Naive B cell (primary cell): ENCODE data around the gene COL4A2. TPM values are rescaled to one million over a fixed set of nuclear protein-coding genes. Genes with fewer than 3 reads are reported as not detected.

Experiments
- ATAC-seq, 2 donors: fragments of 150-1000 bp; cut with Tn5 transposase; 2 replicates each; pipeline ENCODE4 v1.10.0; 2021; ENCODE audit warnings: low read depth in 2 of 2, mild to moderate bottlenecking in 2 of 2, moderate library complexity in 2 of 2
- DNase-seq: peaks from one replicate; pipeline ENCODE4 v3.0.0; 2022
- H3K27ac Mint-ChIP-seq, 6 donors: one replicate each; pipeline ENCODE4 v1.8.0; 2020 to 2022; ENCODE audit warnings: mild to moderate bottlenecking in 6 of 6, mixed read lengths in 6 of 6, moderate library complexity in 5 of 6, inconsistent platforms in 2 of 6
- H3K27me3 Mint-ChIP-seq, 3 donors: one replicate each; pipeline ENCODE4 v1.8.0; 2021 to 2022; ENCODE audit warnings: mixed read lengths in 3 of 3, mild to moderate bottlenecking in 1 of 3
- H3K36me3 Mint-ChIP-seq, 2 donors: one replicate each; pipeline ENCODE4 v1.8.0; 2020 to 2022; ENCODE audit warnings: mixed read lengths in 2 of 2, inconsistent platforms in 1 of 2, mild to moderate bottlenecking in 1 of 2
- H3K4me1 Mint-ChIP-seq, 3 donors: one replicate each; pipeline ENCODE4 v1.8.0; 2020 to 2022; ENCODE audit warnings: mixed read lengths in 3 of 3, inconsistent platforms in 1 of 3, mild to moderate bottlenecking in 1 of 3, moderate library complexity in 1 of 3
- H3K4me3 Mint-ChIP-seq, 8 donors: one replicate each; pipeline ENCODE4 v1.8.0; 2020 to 2022; ENCODE audit warnings: mild to moderate bottlenecking in 8 of 8, mixed read lengths in 8 of 8, moderate library complexity in 8 of 8, inconsistent platforms in 2 of 8
- H3K9me3 Mint-ChIP-seq, 7 donors: one replicate each; pipeline ENCODE4 v1.8.0; 2020 to 2022; ENCODE audit warnings: mixed read lengths in 7 of 7, mild to moderate bottlenecking in 5 of 7, inconsistent platforms in 2 of 7, moderate library complexity in 1 of 7
- polyA plus RNA-seq, 6 donors: library from polyadenylated mRNA; unstranded; fragments of 300-500 nt; fragmentation: Illumina TruSeq; gene quantifications; one replicate each; pipeline ENCODE4 v1.2.3, GENCODE V29; 2021; ENCODE audit warnings: low read depth in 6 of 6

COL4A2 gene
- polyA plus RNA-seq, 6 donors from 2014 or later: 0.13 TPM; not detected in 5

DNA sequence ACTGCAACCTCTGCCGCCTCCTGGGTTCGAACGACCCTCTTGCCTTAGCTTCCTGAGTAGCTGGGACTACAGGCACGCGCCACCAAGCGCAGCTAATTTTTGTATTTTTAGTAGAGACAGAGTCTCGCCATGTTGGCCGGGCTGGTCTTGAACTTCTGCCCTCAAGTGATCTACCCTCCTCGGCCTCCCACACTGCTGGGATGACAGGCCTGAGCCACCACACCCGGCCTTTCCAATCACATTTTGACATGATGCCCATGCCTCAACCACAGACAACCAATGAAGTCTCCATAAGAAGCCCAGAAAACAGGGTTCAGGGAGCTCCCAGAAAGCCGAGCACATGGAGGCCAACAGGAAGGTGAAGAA is 242.7 kb downstream of the COL4A2 start:
- DNase-seq (no peak), ATAC-seq (no peak)
- Mint-ChIP-seq H3K9me3 (peaks cover 0 to 8% (median 2%) of the 10 kb centered on the region in 7 donors), H3K4me1 (no peaks in the 10 kb centered on the region), H3K36me3 (peaks cover 0 to 5% of the 10 kb centered on the region in 2 donors), H3K27ac (peak overlapping the region in 3 of 6 donors; percentile 43 to 67 (median 54)), H3K27me3 (no peaks in the 10 kb centered on the region), H3K4me3 (no peak overlapping the region)

DNA sequence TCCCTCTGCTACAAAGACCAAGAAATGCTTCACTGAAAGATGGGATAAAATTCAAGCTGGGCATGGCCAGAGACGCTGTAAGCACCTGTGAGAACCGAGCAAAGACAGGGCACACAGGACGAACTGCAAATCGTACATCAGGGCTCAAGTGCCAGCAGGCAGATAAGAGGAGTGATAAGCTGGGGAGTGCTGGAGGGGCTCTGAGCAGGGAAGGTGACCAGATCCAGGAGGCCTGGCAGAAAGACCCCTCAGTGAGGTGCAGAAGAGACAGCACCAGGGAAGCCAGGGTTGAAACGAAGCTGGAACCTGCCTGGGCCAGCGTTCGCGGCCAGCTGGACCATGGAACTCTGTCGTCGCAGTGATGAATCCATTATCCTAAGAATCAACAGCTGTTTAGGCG is 244.2 kb downstream of the COL4A2 start:
- Mint-ChIP-seq H3K27ac (peak overlapping the region in 1 of 6 donors; percentile 71), H3K36me3 (no peaks in the 10 kb centered on the region), H3K27me3 (no peaks in the 10 kb centered on the region), H3K9me3 (peaks cover 0 to 3% (median 0%) of the 10 kb centered on the region in 7 donors), H3K4me1 (peaks cover 6 to 13% (median 11%) of the 10 kb centered on the region in 3 donors), H3K4me3 (no peak overlapping the region)
- no peak for DNase-seq
- no peak for ATAC-seq

DNA sequence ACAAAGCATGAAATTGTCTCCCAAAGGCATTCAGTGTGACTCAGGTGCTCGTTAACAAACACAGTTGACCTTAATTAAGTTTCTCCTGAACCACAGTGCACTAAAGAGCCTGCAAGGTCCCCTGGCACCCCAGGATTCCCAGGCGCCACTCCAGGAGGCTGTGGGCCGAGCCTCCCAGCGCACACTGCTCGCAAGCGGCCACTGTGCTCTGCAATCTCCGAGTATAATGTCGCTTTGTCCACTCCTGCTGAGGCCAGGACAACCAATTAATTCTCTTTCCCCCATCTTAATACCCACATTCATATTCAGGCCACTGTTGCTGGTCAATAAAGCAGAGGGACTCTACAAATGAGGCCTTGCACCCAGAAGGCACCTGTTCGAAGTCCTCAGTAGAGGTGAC is 245.7 kb downstream of the COL4A2 start:
- H3K27ac Mint-ChIP-seq: no peak overlapping the region
- H3K9me3 Mint-ChIP-seq: peaks cover 0 to 6% (median 5%) of the 10 kb centered on the region in 7 donors

DNA sequence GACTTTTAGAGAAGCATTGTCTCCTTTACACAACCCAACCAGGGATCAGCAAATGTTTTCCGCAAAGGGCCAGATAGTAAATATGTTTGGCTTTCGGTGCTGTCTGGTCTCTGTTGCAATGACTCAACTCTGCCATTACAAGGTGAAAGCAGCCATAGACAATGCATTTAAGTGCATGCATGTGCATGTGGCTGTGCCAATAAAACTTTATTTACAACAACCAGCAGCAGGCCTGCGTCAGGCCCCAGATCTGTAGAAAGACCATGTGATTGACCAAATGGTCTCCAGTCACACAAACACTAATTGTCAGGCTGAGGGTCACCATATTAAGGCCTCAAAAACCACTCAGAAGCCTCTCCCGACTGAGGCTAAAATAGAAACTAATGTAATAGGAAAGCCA is 246.3 kb downstream of the COL4A2 start:
- no peak overlapping the region for H3K27ac Mint-ChIP-seq
- DNase-seq (no peak), ATAC-seq (no peak)

More for the DNA sequence above, 245.7 kb downstream of the COL4A2 start:
- H3K27me3 Mint-ChIP-seq: no peaks in the 10 kb centered on the region
- peaks cover 6 to 16% (median 13%) of the 10 kb centered on the region in 3 donors for H3K4me1 Mint-ChIP-seq
- peaks cover 0 to 6% of the 10 kb centered on the region in 2 donors for H3K36me3 Mint-ChIP-seq
- no peak for DNase-seq
- H3K4me3 Mint-ChIP-seq: no peak overlapping the region
- no peak for ATAC-seq

DNA sequence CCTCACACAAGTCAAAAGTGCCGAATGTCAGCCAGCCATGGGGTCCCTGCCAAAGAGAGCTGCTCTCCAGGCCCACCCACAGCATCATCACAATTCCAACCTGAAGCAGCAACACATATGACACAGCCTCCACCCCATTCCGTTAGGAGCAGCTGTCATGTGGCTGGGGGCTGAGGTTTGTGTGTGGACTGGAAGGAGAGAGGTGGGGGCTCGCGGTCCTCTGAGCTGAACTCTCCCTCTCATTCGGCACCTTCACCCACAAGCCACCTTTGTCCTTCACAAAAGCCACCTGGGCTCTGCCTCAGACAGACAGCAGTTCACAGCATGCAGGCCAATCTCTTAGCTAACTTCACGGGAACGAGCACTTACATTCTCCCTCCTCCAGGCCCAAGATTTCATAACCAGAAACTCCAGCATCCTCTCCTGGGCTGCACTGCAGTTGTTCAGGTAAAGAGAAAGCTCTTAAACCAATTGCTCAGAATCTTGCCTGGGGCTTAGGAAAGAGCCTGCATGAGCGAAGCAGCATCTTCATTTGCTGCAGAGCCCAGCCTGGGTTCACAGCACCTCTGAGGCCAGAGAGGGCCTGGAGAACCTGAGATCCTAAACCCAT is 247.2 kb downstream of the COL4A2 start:
- Mint-ChIP-seq H3K4me1 (peaks cover 6 to 16% (median 13%) of the 10 kb centered on the region in 3 donors), H3K27me3 (no peaks in the 10 kb centered on the region), H3K4me3 (no peak overlapping the region), H3K9me3 (peaks cover 0 to 7% (median 5%) of the 10 kb centered on the region in 7 donors), H3K27ac (no peak overlapping the region), H3K36me3 (peaks cover 0 to 6% of the 10 kb centered on the region in 2 donors)
- DNase-seq (no peak), ATAC-seq (no peak)

More for the DNA sequence above, 246.3 kb downstream of the COL4A2 start:
- peaks cover 0 to 6% (median 5%) of the 10 kb centered on the region in 7 donors for H3K9me3 Mint-ChIP-seq
- H3K4me3 Mint-ChIP-seq: no peak overlapping the region
- H3K4me1 Mint-ChIP-seq: peaks cover 6 to 16% (median 13%) of the 10 kb centered on the region in 3 donors
- peaks cover 0 to 6% of the 10 kb centered on the region in 2 donors for H3K36me3 Mint-ChIP-seq
- no peaks in the 10 kb centered on the region for H3K27me3 Mint-ChIP-seq

DNA sequence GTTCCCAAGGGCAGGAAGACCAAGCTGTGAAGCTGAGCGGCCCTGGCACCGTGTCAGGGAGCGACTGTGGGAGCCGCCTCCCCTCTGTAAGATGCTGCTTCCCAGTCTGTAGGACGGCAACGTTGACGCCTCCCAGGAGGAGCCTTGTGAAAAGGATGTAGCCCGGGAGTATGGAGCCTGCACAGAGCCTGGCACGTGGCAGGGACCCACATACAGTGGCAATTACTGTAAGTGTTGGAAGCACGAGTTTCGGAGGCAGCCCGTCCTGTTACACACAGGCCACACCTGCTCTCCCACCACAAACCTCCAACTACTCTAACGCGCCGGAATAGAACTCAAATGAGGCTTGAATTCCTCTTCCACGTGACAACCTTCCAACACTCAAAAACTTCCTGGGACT is 247.9 kb downstream of the COL4A2 start:
- DNase-seq: no peak
- peaks cover 0 to 6% of the 10 kb centered on the region in 2 donors for H3K36me3 Mint-ChIP-seq
- H3K4me3 Mint-ChIP-seq: no peak overlapping the region
- no peaks in the 10 kb centered on the region for H3K27me3 Mint-ChIP-seq
- peak overlapping the region in 2 of 6 donors; percentile 40 to 57 for H3K27ac Mint-ChIP-seq
- peaks cover 0 to 7% (median 5%) of the 10 kb centered on the region in 7 donors for H3K9me3 Mint-ChIP-seq
- H3K4me1 Mint-ChIP-seq: peaks cover 6 to 18% (median 13%) of the 10 kb centered on the region in 3 donors
- no peak for ATAC-seq

DNA sequence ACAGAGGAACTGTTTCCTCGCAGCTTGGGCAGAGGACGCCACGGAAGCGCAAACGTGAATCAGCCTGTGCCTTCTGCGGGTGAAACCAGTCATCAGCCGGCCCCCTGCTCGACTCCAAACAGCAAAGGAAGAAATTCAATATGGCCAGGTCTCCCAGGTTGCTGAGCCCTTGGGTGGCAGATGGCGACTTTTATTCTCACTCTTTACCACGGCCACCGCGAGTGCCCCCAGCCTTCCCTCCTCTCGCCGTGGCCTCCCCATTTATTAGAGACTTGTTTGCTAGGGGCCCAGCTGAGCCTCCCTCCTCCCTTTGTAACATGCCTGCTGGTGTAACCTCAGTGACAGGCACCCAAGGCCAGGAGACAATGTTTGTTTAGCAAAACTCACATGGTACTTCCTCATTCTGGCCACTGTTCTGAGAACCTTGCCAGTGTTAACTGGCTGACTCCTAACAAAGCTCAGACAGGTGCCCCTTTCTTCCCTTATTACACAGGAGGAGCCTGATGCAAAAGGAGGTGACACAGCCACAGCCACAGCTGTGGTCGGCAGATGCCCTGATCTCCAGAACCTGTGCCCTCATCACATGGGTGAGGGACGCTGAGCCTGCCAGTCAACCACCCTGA is 248.6 kb downstream of the COL4A2 start:
- H3K4me1 Mint-ChIP-seq: peaks cover 10 to 23% (median 17%) of the 10 kb centered on the region in 3 donors
- DNase-seq (peak; percentile 19), ATAC-seq (peak; percentile 71 to 74)
- H3K4me3 Mint-ChIP-seq: no peak overlapping the region
- H3K27me3 Mint-ChIP-seq: no peaks in the 10 kb centered on the region
- peaks cover 0 to 7% (median 5%) of the 10 kb centered on the region in 7 donors for H3K9me3 Mint-ChIP-seq
- peak overlapping the region in 5 of 6 donors; percentile 13 to 63 (median 32) for H3K27ac Mint-ChIP-seq
- peaks cover 0 to 6% of the 10 kb centered on the region in 2 donors for H3K36me3 Mint-ChIP-seq

DNA sequence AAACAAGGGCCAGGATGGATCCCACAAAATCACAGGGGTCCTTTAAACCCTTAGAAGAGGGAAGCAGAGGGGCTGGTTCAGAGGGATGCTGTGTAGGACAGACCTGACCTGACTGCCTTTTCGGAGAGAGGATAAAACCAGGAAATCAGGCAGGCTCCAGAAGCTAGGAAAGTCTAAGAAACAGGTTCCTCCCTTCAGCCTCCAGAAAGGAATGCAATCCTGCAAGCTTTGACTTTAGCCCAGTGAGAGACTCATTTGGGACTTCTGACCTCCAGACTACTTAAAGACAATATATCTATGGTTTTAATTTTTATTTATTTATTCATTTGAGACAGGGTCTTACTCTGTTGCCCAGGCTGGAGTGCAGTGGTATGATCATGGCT is 249.1 kb downstream of the COL4A2 start:
- ATAC-seq (no peak), DNase-seq (no peak)
- Mint-ChIP-seq H3K27ac (peak overlapping the region in 4 of 6 donors; percentile 27 to 63 (median 45)), H3K27me3 (no peaks in the 10 kb centered on the region), H3K4me3 (no peak overlapping the region), H3K4me1 (peaks cover 12 to 26% (median 22%) of the 10 kb centered on the region in 3 donors), H3K9me3 (peaks cover 0 to 7% (median 5%) of the 10 kb centered on the region in 7 donors), H3K36me3 (peaks cover 0 to 6% of the 10 kb centered on the region in 2 donors)

DNA sequence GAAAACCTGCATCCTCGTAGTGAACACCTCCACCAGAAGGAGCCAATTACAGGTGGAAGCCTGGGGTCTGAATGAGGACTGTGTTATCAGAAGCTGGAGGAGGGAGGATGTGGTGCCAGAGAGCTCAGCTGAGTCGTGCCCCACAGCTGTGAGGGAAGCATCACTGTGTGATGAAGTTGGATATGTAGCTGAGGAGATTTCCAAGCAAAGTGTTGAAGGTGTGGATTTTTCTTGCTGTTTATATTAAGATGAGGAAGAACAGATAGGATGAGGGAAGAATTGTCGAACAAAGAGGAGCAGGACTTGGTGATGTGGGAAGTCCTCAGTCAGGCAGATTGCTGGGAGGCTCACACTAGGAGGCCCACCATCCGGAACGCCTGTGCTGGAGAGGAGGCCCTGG is 250.0 kb downstream of the COL4A2 start:
- ATAC-seq: no peak
- H3K4me3 Mint-ChIP-seq: peak overlapping the region in 1 of 8 donors; percentile 26
- peaks cover 0 to 6% of the 10 kb centered on the region in 2 donors for H3K36me3 Mint-ChIP-seq
- peaks cover 0 to 7% (median 5%) of the 10 kb centered on the region in 7 donors for H3K9me3 Mint-ChIP-seq
- H3K27ac Mint-ChIP-seq: peak overlapping the region in 3 of 6 donors; percentile 5 to 89 (median 81)
- no peaks in the 10 kb centered on the region for H3K27me3 Mint-ChIP-seq
- H3K4me1 Mint-ChIP-seq: peaks cover 15 to 29% (median 26%) of the 10 kb centered on the region in 3 donors
- DNase-seq: no peak

DNA sequence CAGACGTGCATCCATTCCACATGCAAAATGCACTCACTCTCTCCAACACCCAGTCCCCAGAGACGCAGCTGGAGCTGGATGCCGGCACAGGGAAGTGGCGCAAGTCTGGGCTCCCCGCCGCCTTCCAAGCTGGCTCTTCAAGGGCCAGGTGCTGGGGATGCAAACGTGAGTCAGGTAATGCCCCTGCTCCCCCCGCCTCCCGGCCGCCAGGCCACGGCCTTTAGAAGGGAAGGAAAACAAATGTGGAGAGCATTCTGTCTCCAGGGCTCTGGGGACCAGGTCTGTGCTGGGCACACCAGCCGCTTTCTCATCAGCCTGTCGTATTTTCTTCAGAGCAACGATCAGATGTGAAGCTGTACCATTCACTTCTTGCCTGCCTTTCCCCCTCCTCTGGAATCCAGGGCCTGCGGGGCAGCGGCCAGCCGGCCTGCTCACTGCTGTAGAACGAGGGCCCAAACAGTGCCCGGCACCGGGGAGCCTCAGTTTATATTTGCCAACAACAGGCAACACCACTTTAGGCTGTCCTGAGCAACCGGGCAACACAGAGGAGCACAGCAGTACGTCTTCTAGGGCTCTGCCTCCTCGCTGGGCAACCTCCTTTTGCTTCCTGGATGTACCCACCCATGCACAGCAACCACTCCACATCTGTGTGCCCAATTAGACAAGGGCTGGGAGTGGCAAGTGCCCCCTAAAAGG is 250.7 kb downstream of the COL4A2 start:
- peak overlapping the region in 1 of 6 donors; percentile 77 for H3K27ac Mint-ChIP-seq
- peaks cover 0 to 7% (median 5%) of the 10 kb centered on the region in 7 donors for H3K9me3 Mint-ChIP-seq
- H3K4me1 Mint-ChIP-seq: peaks cover 22 to 30% (median 27%) of the 10 kb centered on the region in 3 donors
- peak overlapping the region in 1 of 8 donors; percentile 26 for H3K4me3 Mint-ChIP-seq
- ATAC-seq (no peak), DNase-seq (no peak)
- H3K27me3 Mint-ChIP-seq: no peaks in the 10 kb centered on the region
- H3K36me3 Mint-ChIP-seq: peaks cover 0 to 6% of the 10 kb centered on the region in 2 donors

DNA sequence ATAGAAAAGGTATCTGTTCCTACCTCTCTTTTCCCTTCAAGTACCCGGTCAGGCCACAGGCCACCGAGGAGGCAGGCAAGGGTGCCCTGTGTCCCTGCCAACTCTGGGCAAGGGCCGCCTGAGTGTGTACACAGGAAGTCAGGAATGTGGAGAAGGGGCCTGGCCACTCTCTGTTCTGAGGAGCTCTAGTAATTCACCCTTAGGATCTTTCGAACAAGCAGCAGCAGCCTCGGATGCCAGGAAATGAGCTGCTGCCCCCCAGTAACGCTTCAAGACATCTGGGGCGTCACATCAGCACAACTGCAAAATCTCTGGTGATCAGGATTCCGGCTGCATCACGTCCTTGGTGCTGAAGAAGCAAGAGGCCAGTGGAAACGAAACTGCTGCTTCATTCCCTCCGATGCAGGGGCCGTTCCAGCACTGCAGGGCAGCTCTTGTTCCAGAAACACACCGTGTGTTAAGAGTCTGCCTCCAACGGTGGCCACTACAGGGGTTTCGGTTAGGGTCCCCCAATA is 252.4 kb downstream of the COL4A2 start:
- no peaks in the 10 kb centered on the region for H3K27me3 Mint-ChIP-seq
- peaks cover 26 to 30% (median 27%) of the 10 kb centered on the region in 3 donors for H3K4me1 Mint-ChIP-seq
- DNase-seq (no peak), ATAC-seq (no peak)
- H3K27ac Mint-ChIP-seq: peak overlapping the region in 4 of 6 donors; percentile 19 to 72 (median 31)
- peak overlapping the region in 3 of 8 donors; percentile 48 to 91 (median 86) for H3K4me3 Mint-ChIP-seq
- peaks cover 0 to 7% (median 5%) of the 10 kb centered on the region in 7 donors for H3K9me3 Mint-ChIP-seq
- peaks cover 0 to 6% of the 10 kb centered on the region in 2 donors for H3K36me3 Mint-ChIP-seq

DNA sequence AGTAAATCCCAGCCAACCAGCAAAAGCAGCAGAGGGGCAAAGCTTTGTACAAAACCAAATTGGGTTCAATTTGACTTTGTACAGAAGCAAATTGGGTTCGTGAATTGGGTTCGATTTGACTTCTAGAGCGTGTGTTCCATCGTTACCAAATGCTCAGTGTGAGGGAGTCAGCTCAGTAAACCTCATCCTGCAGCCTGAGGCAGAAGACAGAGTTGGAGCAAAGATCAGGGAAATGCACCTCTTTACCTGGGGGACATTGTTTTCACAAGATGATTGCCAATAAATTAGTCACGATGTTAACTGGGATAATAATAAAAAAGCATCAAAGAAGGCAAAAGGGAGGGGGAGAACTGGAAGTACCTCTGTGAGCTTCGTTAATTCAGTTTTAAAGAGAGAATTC is 252.9 kb downstream of the COL4A2 start:
- Mint-ChIP-seq H3K27me3 (peaks cover 0 to 5% (median 0%) of the 10 kb centered on the region in 3 donors), H3K9me3 (peaks cover 0 to 7% (median 5%) of the 10 kb centered on the region in 7 donors), H3K27ac (peak overlapping the region in 5 of 6 donors; percentile 29 to 89 (median 62)), H3K4me1 (peaks cover 26 to 30% (median 27%) of the 10 kb centered on the region in 3 donors), H3K36me3 (peaks cover 0 to 6% of the 10 kb centered on the region in 2 donors), H3K4me3 (peak overlapping the region in 7 of 8 donors; percentile 43 to 97 (median 86))
- no peak for DNase-seq
- ATAC-seq: no peak
